H1 (cell line): ENCODE measurements around the gene IRF4. TPM values are rescaled to one million over a fixed set of nuclear protein-coding genes. Genes with fewer than 3 reads are reported as not detected.

Source experiments
- CTCF ChIA-PET: fragments of 300-600 bp; sonication (Branson Sonifier 250); formaldehyde crosslinking; loops from one replicate; lab custom pipeline; 2021; ENCODE audit not compliant: partially characterized antibody; lab: Charles Lee
- POLR2A ChIA-PET: fragments of 300-600 bp; sonication (Branson Sonifier 250); formaldehyde crosslinking; loops from one replicate; lab custom pipeline; 2021; ENCODE audit warnings: inconsistent platforms; ENCODE audit not compliant: partially characterized antibody; lab: Charles Lee
- DNase-seq, 2 experiments: peaks; one replicate each; pipeline versions ENCODE4 v3.0.0 to v3.0.0-alpha.2; 2010 to 2022; ENCODE audit warnings: low spot score in 2 of 2, low read depth in 1 of 2, mixed read lengths in 1 of 2
- FAIRE-seq: peaks from 2 replicates; lab custom pipeline; 2011; peaks lifted over from hg19 to GRCh38; lab: Jason Lieb, UNC
- H2AFZ ChIP-seq: 2 replicates; pipeline ENCODE4 v1.8.1; 2012; ENCODE audit warnings: low read length, inconsistent platforms
- H2AK5ac ChIP-seq: 2 replicates; pipeline ENCODE4 v1.6.1; 2013; ENCODE audit warnings: low read depth, low read length
- H2BK120ac ChIP-seq: replicated peaks from 2 replicates; pipeline ENCODE3; 2013; ENCODE audit warnings: low read depth, low read length, inconsistent platforms
- H2BK12ac ChIP-seq: 2 replicates; pipeline ENCODE4 v1.6.1; 2013; ENCODE audit warnings: low read depth, low read length
- H2BK15ac ChIP-seq: 2 replicates; pipeline ENCODE4 v1.6.1; 2013; ENCODE audit warnings: low read length
- H2BK20ac ChIP-seq: 2 replicates; pipeline ENCODE4 v1.6.1; 2013; ENCODE audit warnings: low read length
- H2BK5ac ChIP-seq: 2 replicates; pipeline ENCODE4 v1.6.1; 2013; ENCODE audit warnings: low read depth, low read length
- H3K14ac ChIP-seq: 2 replicates; pipeline ENCODE4 v1.6.1; 2013; ENCODE audit warnings: inconsistent platforms; ENCODE audit not compliant: insufficient read length
- H3K18ac ChIP-seq: 2 replicates; pipeline ENCODE4 v1.6.1; 2013; ENCODE audit warnings: low read length; ENCODE audit errors: extremely low read depth
- H3K23ac ChIP-seq: 2 replicates; pipeline ENCODE4 v1.6.1; 2013; ENCODE audit warnings: inconsistent platforms; ENCODE audit not compliant: insufficient read length
- H3K23me2 ChIP-seq: 2 replicates; pipeline ENCODE4 v1.6.1; 2013; ENCODE audit warnings: low read depth, low read length
- H3K27ac ChIP-seq: 2 replicates; pipeline ENCODE4 v1.6.1; 2011; ENCODE audit warnings: low read depth, low read length, inconsistent platforms
- H3K27me3 ChIP-seq, 4 experiments: replicated peaks in 1 of 4; 1 replicate in 1 of 4; 2 replicates in 3 of 4; pipeline versions ENCODE4 v1.6.1 to v1.8.1; 2011 to 2013; ENCODE audit warnings: low read length in 3 of 4, mild to moderate bottlenecking in 3 of 4, inconsistent platforms in 2 of 4, mixed read lengths in 2 of 4, moderate library complexity in 1 of 4; ENCODE audit not compliant: control insufficient read depth in 3 of 4, insufficient read depth in 3 of 4; ENCODE audit errors: extremely low read depth in 1 of 4
- H3K36me3 ChIP-seq, 4 experiments: 2 replicates each; pipeline versions ENCODE4 v1.6.1 to v1.8.1; 2011 to 2013; ENCODE audit warnings: mild to moderate bottlenecking in 4 of 4, low read length in 3 of 4, moderate library complexity in 2 of 4, control low read depth in 1 of 4, inconsistent platforms in 1 of 4; ENCODE audit not compliant: insufficient read depth in 4 of 4, control insufficient read depth in 2 of 4
- H3K4ac ChIP-seq: replicated peaks from 2 replicates; pipeline ENCODE3; 2013; ENCODE audit warnings: low read length, low read depth, mixed read lengths, inconsistent platforms; ENCODE audit not compliant: insufficient read length
- H3K4me1 ChIP-seq, 4 experiments: replicated peaks in 1 of 4; 1 replicate in 1 of 4; 2 replicates in 3 of 4; pipeline versions ENCODE4 v1.6.1 to v1.8.1; 2011 to 2013; ENCODE audit warnings: low read length in 3 of 4, inconsistent platforms in 2 of 4, mixed read lengths in 1 of 4; ENCODE audit not compliant: insufficient read depth in 4 of 4, control insufficient read depth in 3 of 4
- H3K4me2 ChIP-seq, 2 experiments: 2 replicates each; pipeline versions ENCODE4 v1.6.1 to v1.8.1; 2011 to 2013; ENCODE audit warnings: low read depth in 2 of 2, low read length in 2 of 2, control low read depth in 1 of 2, inconsistent platforms in 1 of 2, mild to moderate bottlenecking in 1 of 2; ENCODE audit not compliant: insufficient read depth in 1 of 2
- H3K4me3 ChIP-seq, 4 experiments: fragments of 200-600, 300-600 bp in 1 of 4; sonication (generic), shearing (Covaris generic), sonication (Bioruptor Twin) in 1 of 4; 2 replicates each; pipeline versions ENCODE4 v1.5.1 to v1.8.1; 2011 to 2016; ENCODE audit warnings: low read length in 4 of 4, low read depth in 3 of 4, control low read depth in 2 of 4, inconsistent platforms in 2 of 4, mild to moderate bottlenecking in 2 of 4, mixed read lengths in 1 of 4, moderate library complexity in 1 of 4; ENCODE audit not compliant: insufficient read depth in 2 of 4; ENCODE audit errors: extremely low read depth in 1 of 4
- H3K56ac ChIP-seq: replicated peaks from 2 replicates; pipeline ENCODE3; 2013; ENCODE audit warnings: low read depth, mild to moderate bottlenecking, mixed read lengths, low read length, inconsistent platforms; ENCODE audit not compliant: insufficient read length
- H3K79me1 ChIP-seq: 2 replicates; pipeline ENCODE4 v1.6.1; 2013; ENCODE audit warnings: low read depth, low read length, control low read depth
- H3K79me2 ChIP-seq, 2 experiments: 2 replicates each; pipeline versions ENCODE4 v1.6.1 to v1.8.1; 2012 to 2013; ENCODE audit warnings: low read length in 2 of 2, mild to moderate bottlenecking in 2 of 2, inconsistent platforms in 1 of 2; ENCODE audit not compliant: insufficient read depth in 2 of 2, control insufficient read depth in 1 of 2
- H3K9ac ChIP-seq, 4 experiments: replicated peaks in 1 of 4; 1 replicate in 1 of 4; 2 replicates in 3 of 4; pipeline versions ENCODE4 v1.6.1 to v1.8.1; 2011 to 2013; ENCODE audit warnings: low read depth in 3 of 4, low read length in 3 of 4, control low read depth in 2 of 4, mild to moderate bottlenecking in 2 of 4, moderate library complexity in 2 of 4, inconsistent platforms in 1 of 4; ENCODE audit errors: extremely low read depth in 1 of 4
- H3K9me3 ChIP-seq, 2 experiments: 2 replicates each; pipeline versions ENCODE4 v1.6.1 to v1.8.1; 2012 to 2013; ENCODE audit warnings: mild to moderate bottlenecking in 2 of 2, moderate library complexity in 2 of 2, control low read depth in 1 of 2, inconsistent platforms in 1 of 2, low read depth in 1 of 2, low read length in 1 of 2, mixed read lengths in 1 of 2; ENCODE audit not compliant: insufficient read depth in 2 of 2
- H4K20me1 ChIP-seq, 2 experiments: replicated peaks in 1 of 2; 2 replicates each; pipeline versions ENCODE3 to v1.8.1; 2011 to 2013; ENCODE audit warnings: inconsistent platforms in 2 of 2, low read length in 2 of 2, mild to moderate bottlenecking in 1 of 2; ENCODE audit not compliant: insufficient read depth in 2 of 2, control insufficient read depth in 1 of 2
- H4K5ac ChIP-seq: 2 replicates; pipeline ENCODE4 v1.6.1; 2013; ENCODE audit warnings: low read length, low read depth, mixed read lengths, inconsistent platforms; ENCODE audit not compliant: insufficient read length
- H4K8ac ChIP-seq: 2 replicates; pipeline ENCODE4 v1.8.0; 2013; ENCODE audit warnings: mild to moderate bottlenecking, moderate library complexity, low read length, inconsistent platforms; ENCODE audit not compliant: insufficient read depth; ENCODE audit errors: extremely low read depth
- H4K91ac ChIP-seq: replicated peaks from 2 replicates; pipeline ENCODE3; 2013; ENCODE audit warnings: low read length, mixed read lengths, inconsistent platforms; ENCODE audit not compliant: insufficient read length
- CBX5 ChIP-seq: fragments of 300-800, 300-1000 bp; sonication (generic); IDR thresholded peaks from 2 replicates; pipeline ENCODE4 v1.7.1; 2016; ENCODE audit warnings: antibody characterized with exemption, low read length, low read depth
- POLR2AphosphoS5 ChIP-seq: IDR thresholded peaks from 2 replicates; pipeline ENCODE4 v1.6.1; 2011; ENCODE audit warnings: low read depth, low read length
- WGBS, 2 experiments: shearing (Covaris generic) in 1 of 2; methylation state at CpG; one replicate each; pipeline versions ENCODE4 v1.1.6 to v1.1.7; 2013 to 2015; ENCODE audit warnings: low lambda C conversion rate in 2 of 2, mixed read lengths in 2 of 2, inconsistent platforms in 1 of 2, low coverage in 1 of 2, missing lambda C conversion rate in 1 of 2; ENCODE audit not compliant: insufficient replicate concordance in 2 of 2, insufficient coverage in 1 of 2, insufficient read length in 1 of 2; ENCODE audit errors: extremely low coverage in 1 of 2, missing lambda C conversion rate in 1 of 2; 5-methylcytosine and 5-hydroxymethylcytosine counted together
- polyA plus RNA-seq, 7 experiments: library from polyadenylated mRNA; depleted of rRNA in 3 of 7; stranded (reverse) in 5 of 7; unstranded in 2 of 7; fragments of >200 nt in 5 of 7; fragments of 200-250 nt in 2 of 7; gene quantifications; 1 replicate in 5 of 7; 2 replicates in 1 of 7; 4 replicates in 1 of 7; pipeline versions ENCODE4 v1.2.1 to v1.2.3, GENCODE V29; 2011 to 2013; ENCODE audit warnings: missing spikeins in 2 of 7, mixed read lengths in 2 of 7
- total RNA-seq: library from RNA; stranded (reverse); fragmentation: NEBNext Ultra II Directional; extraction: Animal tissue kit (Norgen Biotek cat#: 25700); gene quantifications from 2 replicates; pipeline ENCODE4 v1.2.1, GENCODE V29; 2021

The IRF4 gene
- total and polyA plus RNA-seq, 2 of the 8 experiments (the other 6 are each of a cell fraction or from before 2014, with no cell fraction given) = 0.77 to 2.1 TPM

GRCh38 chr6:373031-373430 is 18.5 kb upstream of the IRF4 start:
- Histone ChIP-seq H4K20me1 (no peaks in the 10 kb centered on the region), H4K8ac (no peak overlapping the region), H2AFZ (no peak overlapping the region), H3K27me3 (no peaks in the 10 kb centered on the region; a peak in 1 of 7 replicates), H2BK15ac (no peak overlapping the region), H3K18ac (no peak overlapping the region), H3K4me1 (peaks cover 0 to 6% (median 0%) of the 10 kb centered on the region in 4 experiments; a peak in 2 of 7 replicates), H3K23me2 (no peaks in the 10 kb centered on the region), H3K36me3 (no peaks in the 10 kb centered on the region), H3K9me3 (peaks cover 32 to 64% of the 10 kb centered on the region in 2 experiments; a peak in 3 of 4 replicates), H2BK5ac (no peak overlapping the region), H3K4me2 (no peak overlapping the region), H3K9ac (no peak overlapping the region), H2BK12ac (no peak overlapping the region), H2BK20ac (no peak overlapping the region), H4K5ac (no peak overlapping the region), H3K4ac (no peak overlapping the region), H3K56ac (no peak overlapping the region), H3K4me3 (no peak overlapping the region), H3K27ac (no peak overlapping the region), H2AK5ac (no peak overlapping the region), H3K14ac (no peak overlapping the region), H3K23ac (no peak overlapping the region), H4K91ac (no peak overlapping the region)
- ChIA-PET CTCF (interaction anchor here (1.3 to 4.3 kb wide), 7 partner anchors 11 to 183 kb away, joined by 3 to 12 read pairs (median 4); no protein-coding TSS in a partner anchor), POLR2A (interaction anchor here (1.4 to 1.6 kb wide), 2 partner anchors 10 to 20 kb away, joined by 3 read pairs; no protein-coding TSS in a partner anchor)
- 78% methylated on average over 8 of the region's 8 CpGs; no CpG with 5 or more reads in 1 of the 2 experiments for WGBS, 2 experiments
- DNase-seq = no peak
- FAIRE-seq = no peak
- TF ChIP-seq CBX5 (no peak), POLR2AphosphoS5 (no peak)
- TF ChIP-seq, all 59 proteins: peak for 0
- Histone ChIP-seq H2BK120ac (no peak overlapping the region), H3K79me1 (no peaks in the 10 kb centered on the region), H3K79me2 (no peaks in the 10 kb centered on the region)
